IMR-90 (cell line): Measurements from ENCODE around the gene LDHAL6A. TPM values are rescaled to one million over a fixed set of nuclear protein-coding genes. Genes with fewer than 3 reads are reported as not detected.

Experiments used
- ATAC-seq: fragments of 200-7000 bp; cut with Tn5 transposase; 2 replicates; pipeline ENCODE4 v1.9.1; 2020; ENCODE audit warnings: low read depth, mild to moderate bottlenecking, moderate library complexity
- BruUV-seq: library from RNA; stranded (reverse); fragments of 400-500 nt; replicated peaks from 2 replicates; lab custom pipeline; 2021; lab: Mats Ljungman, UMichigan
- CTCF ChIA-PET: fragments of 300-600 bp; formaldehyde crosslinking; extraction: SDS; loops from one replicate; lab custom pipeline; 2021; ENCODE audit warnings: antibody characterized with exemption; lab: Yijun Ruan, JAX
- POLR2A ChIA-PET: fragments of 300-600 bp; sonication (Branson Sonifier 250); formaldehyde crosslinking; loops from one replicate; lab custom pipeline; 2022; ENCODE audit warnings: antibody characterized with exemption; ENCODE audit not compliant: unreplicated experiment; lab: Charles Lee
- DNase-seq: peaks from one replicate; pipeline ENCODE4 v3.0.0; 2013
- H2AFZ ChIP-seq: replicated peaks from 2 replicates; pipeline ENCODE3; 2013; ENCODE audit warnings: low read length, mild to moderate bottlenecking; ENCODE audit not compliant: poor library complexity
- H2AK5ac ChIP-seq: 2 replicates; pipeline ENCODE4 v1.6.1; 2013; ENCODE audit warnings: low read depth, low read length, inconsistent platforms
- H2AK9ac ChIP-seq: replicated peaks from 2 replicates; pipeline ENCODE3; 2013; ENCODE audit warnings: mild to moderate bottlenecking, low read depth, low read length, moderate library complexity; ENCODE audit not compliant: poor library complexity
- H2BK120ac ChIP-seq: 2 replicates; pipeline ENCODE4 v1.6.1; 2013; ENCODE audit warnings: low read depth, low read length, inconsistent platforms
- H2BK15ac ChIP-seq: 3 replicates; pipeline ENCODE4 v1.6.1; 2013; ENCODE audit warnings: low read depth, low read length, inconsistent platforms
- H2BK20ac ChIP-seq: 2 replicates; pipeline ENCODE4 v1.6.1; 2013; ENCODE audit warnings: low read depth, mild to moderate bottlenecking, inconsistent platforms, low read length, moderate library complexity
- H2BK5ac ChIP-seq: 2 replicates; pipeline ENCODE4 v1.6.1; 2013; ENCODE audit warnings: mild to moderate bottlenecking, low read depth, low read length, inconsistent platforms; ENCODE audit not compliant: poor library complexity, severe bottlenecking
- H3K14ac ChIP-seq: replicated peaks from 2 replicates; pipeline ENCODE4 v1.6.1; 2013; ENCODE audit warnings: low read depth, low read length, inconsistent platforms
- H3K18ac ChIP-seq: 2 replicates; pipeline ENCODE4 v1.6.1; 2013; ENCODE audit warnings: low read depth, low read length, control low read depth
- H3K23ac ChIP-seq: 2 replicates; pipeline ENCODE4 v1.6.1; 2013; ENCODE audit warnings: low read depth, low read length, inconsistent platforms
- H3K27ac ChIP-seq: 2 replicates; pipeline ENCODE4 v1.5.1; 2013; ENCODE audit warnings: mild to moderate bottlenecking, control low read depth, low read length; ENCODE audit not compliant: insufficient read depth
- H3K27me3 ChIP-seq: 2 replicates; pipeline ENCODE4 v1.6.1; 2013; ENCODE audit warnings: low read length; ENCODE audit not compliant: control insufficient read depth, insufficient read depth
- H3K36me3 ChIP-seq: 2 replicates; pipeline ENCODE4 v1.6.1; 2013; ENCODE audit warnings: low read length, mixed read lengths; ENCODE audit not compliant: control insufficient read depth, insufficient read depth
- H3K4ac ChIP-seq: 2 replicates; pipeline ENCODE4 v1.6.1; 2013; ENCODE audit warnings: low read depth, low read length, inconsistent platforms
- H3K4me1 ChIP-seq: 2 replicates; pipeline ENCODE4 v1.6.1; 2013; ENCODE audit warnings: low read length, mixed read lengths; ENCODE audit not compliant: control insufficient read depth, insufficient read depth
- H3K4me2 ChIP-seq: 2 replicates; pipeline ENCODE4 v1.6.1; 2013; ENCODE audit warnings: low read depth, mild to moderate bottlenecking, control low read depth, low read length, moderate library complexity
- H3K4me3 ChIP-seq: 2 replicates; pipeline ENCODE4 v1.5.1; 2013; ENCODE audit warnings: low read depth, mild to moderate bottlenecking, control low read depth, low read length, moderate library complexity; ENCODE audit not compliant: insufficient read depth
- H3K56ac ChIP-seq: 2 replicates; pipeline ENCODE4 v1.6.1; 2013; ENCODE audit warnings: low read length, inconsistent platforms; ENCODE audit not compliant: insufficient read depth; ENCODE audit errors: extremely low read depth
- H3K79me1 ChIP-seq, 2 experiments: 2 replicates each; pipeline ENCODE4 v1.6.1; 2013; ENCODE audit warnings: low read length in 2 of 2, inconsistent platforms in 1 of 2, low read depth in 1 of 2
- H3K9ac ChIP-seq: 2 replicates; pipeline ENCODE4 v1.6.1; 2013; ENCODE audit warnings: low read depth, low read length, control low read depth
- H3K9me1 ChIP-seq: 2 replicates; pipeline ENCODE4 v1.6.1; 2013; ENCODE audit warnings: low read length, inconsistent platforms; ENCODE audit not compliant: insufficient read depth
- H3K9me3 ChIP-seq: 2 replicates; pipeline ENCODE4 v1.6.1; 2013; ENCODE audit warnings: low read length; ENCODE audit not compliant: control insufficient read depth, insufficient read depth
- H4K20me1 ChIP-seq: 2 replicates; pipeline ENCODE4 v1.6.1; 2013; ENCODE audit warnings: low read length, inconsistent platforms; ENCODE audit not compliant: insufficient read depth
- H4K5ac ChIP-seq: 2 replicates; pipeline ENCODE4 v1.6.1; 2013; ENCODE audit warnings: mild to moderate bottlenecking, low read depth, low read length, control low read depth
- H4K8ac ChIP-seq, 2 experiments: 2 replicates each; pipeline ENCODE4 v1.6.1; 2013; ENCODE audit warnings: low read depth in 2 of 2, low read length in 2 of 2, control low read depth in 1 of 2, inconsistent platforms in 1 of 2
- H4K91ac ChIP-seq: 2 replicates; pipeline ENCODE4 v1.6.1; 2013; ENCODE audit warnings: low read depth, low read length, inconsistent platforms; ENCODE audit not compliant: insufficient read depth
- BHLHE40 ChIP-seq: fragments of 150-350 bp; IDR thresholded peaks from 2 replicates; pipeline ENCODE4 v1.6.1; 2016; ENCODE audit warnings: mild to moderate bottlenecking, low read depth, low read length
- MAFK ChIP-seq: IDR thresholded peaks from 2 replicates; pipeline ENCODE4 v1.6.1; 2012; ENCODE audit warnings: low read depth, low read length, improper control_type of control experiment
- RFX5 ChIP-seq: IDR thresholded peaks from 2 replicates; pipeline ENCODE4 v1.8.0; 2012; ENCODE audit warnings: low read depth, mild to moderate bottlenecking, low read length, moderate library complexity
- WGBS, 2 experiments: methylation state at CpG; one replicate each; pipeline versions ENCODE4 v1.1.5 to v1.1.7; 2013; ENCODE audit warnings: missing lambda C conversion rate in 2 of 2; ENCODE audit not compliant: insufficient read length in 1 of 2; ENCODE audit errors: extremely low coverage in 2 of 2; 5-methylcytosine and 5-hydroxymethylcytosine counted together
- dilution Hi-C: fragments of 300-500 bp; cut with HindIII; formaldehyde crosslinking; loops from one replicate; pipeline ENCODE4 v1.14.3; 2018; ENCODE audit warnings: low sequenced_read_pairs; ENCODE audit not compliant: unreplicated experiment
- in situ Hi-C: fragments of 300-500 bp; cut with MboI; formaldehyde crosslinking; loops from 3 replicates; pipeline ENCODE4 v1.14.3; 2019; ENCODE audit warnings: low sequenced_read_pairs, inconsistent platforms, mixed read lengths
- intact Hi-C: fragments of 100-400 bp; cut with micrococcal nuclease; formaldehyde crosslinking; loops from 2 replicates; pipeline ENCODE4 v1.10.0; 2022
- polyA plus RNA-seq, 3 experiments: library from polyadenylated mRNA; depleted of rRNA; stranded (reverse); fragments of >200 nt; gene quantifications; 2 replicates each; pipeline ENCODE4 v1.2.3, GENCODE V29; 2012; ENCODE audit warnings: low replicate concordance in 1 of 3
- total RNA-seq: library from RNA; depleted of rRNA; stranded (reverse); fragments of >200 nt; gene quantifications from 2 replicates; pipeline ENCODE4 v1.2.3, GENCODE V29; 2012

Gene LDHAL6A
- total and polyA plus RNA-seq, 2 of the 4 experiments (the other 2 are of a cell fraction): not detected

DNA sequence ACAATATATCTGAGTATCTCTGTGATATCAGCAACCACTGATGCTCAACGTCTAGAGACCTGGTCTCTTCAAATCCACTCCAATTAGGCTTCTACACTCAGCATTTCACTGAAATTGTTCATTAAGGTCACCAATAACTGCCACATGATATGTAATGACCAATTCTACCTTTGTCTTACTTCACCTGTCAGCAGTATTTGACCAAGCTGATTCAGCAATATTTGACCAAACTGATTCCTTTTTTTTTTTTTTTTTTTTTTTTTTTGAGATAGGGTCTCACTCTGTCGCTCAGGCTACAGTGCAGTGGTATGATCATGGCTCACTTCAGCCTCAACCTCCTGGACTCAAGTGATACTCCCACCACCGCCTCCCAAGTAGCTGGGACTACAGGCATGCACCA, 65.5 kb downstream of the LDHAL6A start:
- peaks cover 23% of the 10 kb centered on the region for H4K20me1 ChIP-seq
- no peak for DNase-seq
- in situ Hi-C loops (no loop called here), dilution Hi-C loops (no loop called here), intact Hi-C loops (no loop called here)
- H3K56ac ChIP-seq: no peak overlapping the region
- H3K9me1 ChIP-seq: peaks cover 5% of the 10 kb centered on the region; the same call in 1 of the 2 replicates
- H2BK15ac ChIP-seq: no peak overlapping the region
- H3K4ac ChIP-seq: no peak overlapping the region
- no peak overlapping the region for H2AFZ ChIP-seq
- peaks cover 12% of the 10 kb centered on the region for H3K36me3 ChIP-seq
- H3K79me1 ChIP-seq: peaks cover 28 to 55% of the 10 kb centered on the region in 2 experiments
- no peak overlapping the region for H4K5ac ChIP-seq
- no peaks in the 10 kb centered on the region for H3K4me1 ChIP-seq
- no peak overlapping the region for H2BK20ac ChIP-seq
- no peak overlapping the region for H3K18ac ChIP-seq
- H3K14ac ChIP-seq: no peak overlapping the region
- ChIA-PET CTCF (no interaction called here), POLR2A (no interaction called here)
- H4K8ac ChIP-seq: no peak overlapping the region
- H2AK9ac ChIP-seq: no peak overlapping the region
- H2BK120ac ChIP-seq: no peak overlapping the region
- peak; percentile 96 for TF ChIP-seq MAFK
- TF ChIP-seq RFX5: no peak
- no peak for TF ChIP-seq BHLHE40
- no peak overlapping the region for H4K91ac ChIP-seq
- no peak overlapping the region for H2AK5ac ChIP-seq
- no peaks in the 10 kb centered on the region for H3K9me3 ChIP-seq
- H3K23ac ChIP-seq: no peak overlapping the region
- BruUV-seq: no TSS peak
- WGBS, 2 experiments: 100% methylated on average over 2 of the region's 3 CpGs; no CpG with 5 or more reads in 1 of the 2 experiments
- H3K4me3 ChIP-seq: no peak overlapping the region
- no peak overlapping the region for H3K4me2 ChIP-seq
- no peaks in the 10 kb centered on the region for H3K27me3 ChIP-seq
- H2BK5ac ChIP-seq: no peak overlapping the region
- no peak overlapping the region for H3K9ac ChIP-seq
- ATAC-seq: no peak
- no peak overlapping the region for H3K27ac ChIP-seq
